GM18507 (cell line): ENCODE measurements around the gene PRMT1.

Experiments
- DNase-seq: peaks from one replicate; pipeline ENCODE4 v3.0.0; 2011; ENCODE audit warnings: low read depth; ENCODE audit not compliant: insufficient read length; ENCODE audit errors: extremely low spot score
- FAIRE-seq: peaks from 2 replicates; lab custom pipeline; 2011; peaks lifted over from hg19 to GRCh38; lab: Jason Lieb, UNC

The PRMT1 gene

DNA sequence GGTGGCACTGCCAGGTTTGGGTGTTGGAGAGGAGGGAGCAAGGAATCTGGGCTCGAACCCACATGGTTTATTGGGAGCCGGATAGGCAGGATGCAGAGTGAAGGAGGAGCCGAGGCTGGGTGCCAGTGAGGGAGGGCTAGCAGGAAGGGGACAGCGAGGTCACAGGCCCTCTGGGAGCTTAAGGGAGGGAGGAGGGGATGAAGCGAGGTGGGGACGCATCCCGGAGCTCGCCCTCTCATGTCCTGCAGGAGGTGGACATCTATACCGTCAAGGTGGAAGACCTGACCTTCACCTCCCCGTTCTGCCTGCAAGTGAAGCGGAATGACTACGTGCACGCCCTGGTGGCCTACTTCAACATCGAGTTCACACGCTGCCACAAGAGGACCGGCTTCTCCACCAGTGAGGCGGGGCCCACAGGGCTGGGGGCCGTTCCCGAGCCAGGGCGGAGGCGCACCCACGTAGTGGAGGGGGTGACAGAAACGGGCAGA lies 8.8 kb downstream of the PRMT1 start:
- FAIRE-seq (no peak), DNase-seq (no peak)

DNA sequence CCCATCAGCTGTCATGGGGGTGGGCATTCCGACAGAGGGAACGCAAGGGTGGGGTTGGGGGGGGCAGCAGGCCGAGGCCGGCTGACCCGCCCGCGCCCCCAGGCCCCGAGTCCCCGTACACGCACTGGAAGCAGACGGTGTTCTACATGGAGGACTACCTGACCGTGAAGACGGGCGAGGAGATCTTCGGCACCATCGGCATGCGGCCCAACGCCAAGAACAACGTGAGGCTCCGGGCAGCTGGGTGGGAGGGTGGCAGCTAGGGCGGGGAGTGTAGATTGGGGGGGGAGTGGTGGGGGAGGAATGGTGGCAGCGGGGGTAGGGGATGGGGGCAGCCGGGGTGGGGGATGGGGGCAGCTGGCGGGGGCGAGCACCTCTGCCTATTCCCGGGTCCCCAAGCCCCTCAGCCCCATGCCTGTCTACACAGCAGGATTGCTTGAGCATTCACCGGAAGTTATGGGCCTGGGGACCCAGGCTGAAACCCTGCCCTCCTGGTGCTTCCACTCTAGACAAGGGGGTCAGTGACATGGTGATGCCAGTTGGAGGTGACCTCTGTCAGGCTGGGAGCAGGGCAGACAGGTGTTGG lies 9.5 kb downstream of the PRMT1 start:
- DNase-seq (no peak), FAIRE-seq (no peak)

DNA sequence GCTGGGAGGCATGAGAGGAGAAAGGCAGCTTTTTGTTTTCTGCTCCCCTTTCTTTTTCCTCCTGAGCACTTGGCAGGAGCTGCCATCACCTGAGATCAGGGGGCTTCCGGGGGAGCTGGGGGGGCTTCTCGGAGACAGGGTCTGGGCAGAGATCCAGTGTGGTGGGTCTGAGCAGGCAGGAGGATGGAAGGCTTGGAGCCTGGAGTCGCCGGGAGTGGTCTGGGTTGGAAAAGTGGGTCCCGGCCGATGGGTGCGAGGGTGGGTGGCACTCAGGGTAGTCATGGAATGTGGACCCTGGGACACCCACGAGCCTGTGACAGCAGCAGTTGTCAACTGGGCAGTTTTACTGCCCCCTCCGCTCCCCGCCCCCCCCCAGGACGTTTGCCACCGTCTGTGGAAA lies 10.1 kb downstream of the PRMT1 start:
- DNase-seq (no peak), FAIRE-seq (no peak)

DNA sequence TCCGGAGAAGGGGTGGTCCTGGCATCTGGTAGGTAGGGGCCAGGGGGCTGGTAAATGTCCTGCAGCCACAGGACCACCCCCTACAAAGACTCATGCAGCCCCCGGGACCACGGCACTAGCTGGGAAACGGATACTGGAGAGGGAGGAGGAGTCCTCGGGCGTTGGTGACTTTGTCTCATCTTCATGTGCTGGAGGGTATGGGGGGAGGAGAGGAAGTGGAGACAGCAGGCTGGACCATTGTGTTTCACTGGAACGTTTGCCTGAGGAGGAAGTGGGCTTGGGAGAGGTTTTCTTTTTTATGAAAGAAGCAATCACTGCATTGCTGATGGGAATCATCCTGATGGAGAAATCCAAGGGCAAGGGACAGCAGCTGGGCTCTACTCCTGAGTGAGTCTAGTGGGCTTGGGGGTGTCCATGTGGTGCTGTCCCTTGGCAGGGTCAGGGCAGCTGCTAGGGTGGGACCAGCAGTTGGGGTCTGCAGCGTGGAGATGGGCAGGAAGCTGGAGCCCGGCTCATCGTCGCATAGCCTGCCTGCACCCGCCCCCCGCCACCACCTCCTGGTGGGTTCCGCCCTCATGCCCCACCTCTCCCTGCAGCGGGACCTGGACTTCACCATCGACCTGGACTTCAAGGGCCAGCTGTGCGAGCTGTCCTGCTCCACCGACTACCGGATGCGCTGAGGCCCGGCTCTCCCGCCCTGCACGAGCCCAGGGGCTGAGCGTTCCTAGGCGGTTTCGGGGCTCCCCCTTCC lies 10.7 kb downstream of the PRMT1 start:
- DNase-seq = no peak
- FAIRE-seq = no peak

DNA sequence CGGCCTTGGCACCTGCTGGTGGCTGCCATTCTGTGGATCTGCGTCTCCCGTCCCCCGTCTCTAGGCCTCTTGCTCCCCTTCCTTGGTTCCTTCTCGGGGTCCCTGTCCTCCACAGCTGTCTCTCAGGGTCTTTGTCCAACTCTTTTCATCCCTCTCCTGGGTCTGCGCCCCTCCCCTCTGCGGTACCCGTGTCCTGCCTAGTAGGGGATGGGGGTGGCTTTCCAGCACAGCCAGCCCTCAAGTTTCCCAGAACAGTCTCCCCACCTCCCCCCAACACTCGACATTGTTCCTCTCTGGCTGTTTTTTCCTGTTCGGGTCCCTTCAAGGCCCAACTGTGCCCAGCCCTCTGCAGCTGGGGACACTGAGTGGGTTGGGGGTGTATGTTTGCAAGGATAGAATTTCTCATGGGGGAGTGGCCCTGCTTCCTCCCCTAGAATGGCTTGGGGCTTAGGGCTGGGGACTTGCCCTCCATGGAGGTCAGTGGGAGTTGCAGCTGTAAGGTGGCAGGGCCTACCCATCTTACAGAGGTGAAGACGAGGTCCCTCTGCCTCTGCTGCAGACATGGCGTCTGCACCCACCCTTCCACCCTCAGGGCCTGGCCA lies 11.6 kb downstream of the PRMT1 start:
- DNase-seq = no peak
- FAIRE-seq = no peak

DNA sequence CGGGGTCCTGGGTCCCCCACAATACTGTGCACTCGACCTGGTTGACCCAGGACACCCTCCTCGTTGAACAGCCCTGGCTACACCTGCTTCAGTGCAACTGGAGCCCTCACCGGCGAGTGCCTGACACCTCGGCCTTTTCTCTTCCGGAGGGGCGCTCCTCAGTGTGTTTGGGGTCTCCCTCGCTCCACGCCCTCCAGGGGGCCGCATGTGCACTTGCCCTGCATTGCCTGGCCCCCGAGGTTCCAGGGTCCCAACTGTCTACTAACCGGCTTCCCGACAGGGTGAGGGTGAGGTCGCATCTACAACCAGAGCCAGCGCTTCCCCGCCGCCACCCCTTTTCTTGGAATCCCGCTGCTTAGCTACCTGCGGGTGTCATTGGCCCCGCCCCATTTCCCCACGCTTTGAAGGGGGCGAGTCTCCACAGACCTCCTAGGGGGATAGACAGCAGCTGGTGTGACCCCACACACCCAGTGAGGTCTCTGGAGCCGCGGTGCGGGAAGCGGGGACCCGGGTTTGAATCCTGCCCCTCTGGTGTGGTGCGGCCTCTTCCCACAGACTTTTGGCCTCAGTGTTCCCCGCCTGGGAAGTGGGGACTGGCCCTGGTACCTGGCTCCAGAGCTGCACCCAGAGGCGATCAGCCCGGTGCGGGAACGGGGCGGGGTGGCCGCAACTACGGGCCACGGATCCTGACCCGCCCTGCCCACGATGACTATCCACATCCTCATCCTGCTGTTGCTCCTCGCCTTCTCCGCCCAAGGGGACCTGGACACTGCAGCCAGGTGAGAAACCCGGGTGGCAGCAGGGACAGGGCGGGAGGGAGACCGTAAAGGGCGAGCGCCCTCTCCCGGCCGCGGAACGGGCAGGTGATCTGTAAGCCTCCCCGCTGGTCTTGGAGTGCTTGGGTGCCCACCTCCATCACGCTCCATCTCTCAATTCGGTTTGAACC lies 12.3 kb downstream of the PRMT1 start, which contains the start of gene ADM5:
ADM5 (plus strand) TSS at position 462 of the 946 bp plus-strand sequence; CDS start at position 706, 244 bp downstream.
- DNase-seq (no peak), FAIRE-seq (no peak)

DNA sequence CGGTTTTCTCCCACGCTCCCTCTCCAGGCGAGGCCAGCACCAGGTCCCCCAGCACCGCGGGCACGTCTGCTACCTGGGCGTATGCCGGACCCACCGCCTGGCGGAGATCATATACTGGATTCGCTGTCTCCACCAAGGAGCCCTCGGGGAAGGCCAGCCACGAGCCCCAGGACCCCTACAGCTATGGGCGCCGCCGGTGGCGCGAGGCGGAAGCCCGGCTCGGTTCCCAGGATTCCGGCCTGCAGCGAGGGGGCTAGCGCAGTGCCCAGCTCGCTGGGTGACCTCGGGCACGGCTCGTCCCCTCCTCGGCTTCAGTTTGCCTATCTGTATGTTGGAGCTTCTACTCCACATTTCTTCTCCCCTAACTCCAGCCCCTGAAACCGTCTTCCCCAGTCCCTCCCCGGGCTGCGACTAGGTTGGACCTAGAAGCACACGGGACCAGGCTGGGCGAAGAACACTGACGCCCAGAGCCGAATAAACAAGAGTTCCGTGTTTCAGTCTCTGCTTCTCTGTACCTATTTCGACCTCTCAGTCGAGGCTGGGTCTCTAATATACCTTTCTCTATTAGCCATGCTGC lies 13.1 kb downstream of the PRMT1 start:
- DNase-seq = no peak
- no peak for FAIRE-seq

DNA sequence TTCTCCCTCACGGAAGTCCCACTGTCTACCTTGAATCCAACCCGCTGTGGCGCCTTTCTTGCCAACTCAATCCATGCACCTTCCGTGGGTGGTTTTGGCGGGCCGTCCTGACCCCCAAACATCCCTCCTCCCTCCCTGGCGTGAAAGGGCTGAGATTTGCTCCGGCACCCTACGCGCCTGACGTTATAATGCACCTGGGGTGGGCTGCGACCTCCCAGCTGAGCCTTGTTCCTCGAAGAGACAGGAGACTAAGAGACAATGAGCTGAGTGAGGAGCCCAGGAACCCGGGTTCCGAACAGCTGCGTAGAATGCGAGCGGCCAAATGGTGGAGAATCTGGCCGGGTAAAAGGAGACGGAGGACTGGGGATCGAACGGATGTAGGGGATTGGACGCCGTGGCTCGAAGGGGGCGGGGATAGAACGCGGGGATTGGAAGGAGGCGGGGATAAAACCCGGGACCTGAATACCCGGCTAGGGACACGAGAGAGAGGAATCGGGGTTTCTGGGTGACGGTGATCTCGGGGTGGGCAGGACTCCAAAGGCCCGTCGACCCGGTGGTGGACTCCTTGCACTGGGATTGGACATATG lies 13.7 kb downstream of the PRMT1 start, which contains the start of gene CPT1C:
CPT1C (plus strand) TSS at position 461 of the 587 bp plus-strand sequence. CDS start 1,137 bp downstream, outside the sequence.
- FAIRE-seq (peak; percentile 9), DNase-seq (no peak)

DNA sequence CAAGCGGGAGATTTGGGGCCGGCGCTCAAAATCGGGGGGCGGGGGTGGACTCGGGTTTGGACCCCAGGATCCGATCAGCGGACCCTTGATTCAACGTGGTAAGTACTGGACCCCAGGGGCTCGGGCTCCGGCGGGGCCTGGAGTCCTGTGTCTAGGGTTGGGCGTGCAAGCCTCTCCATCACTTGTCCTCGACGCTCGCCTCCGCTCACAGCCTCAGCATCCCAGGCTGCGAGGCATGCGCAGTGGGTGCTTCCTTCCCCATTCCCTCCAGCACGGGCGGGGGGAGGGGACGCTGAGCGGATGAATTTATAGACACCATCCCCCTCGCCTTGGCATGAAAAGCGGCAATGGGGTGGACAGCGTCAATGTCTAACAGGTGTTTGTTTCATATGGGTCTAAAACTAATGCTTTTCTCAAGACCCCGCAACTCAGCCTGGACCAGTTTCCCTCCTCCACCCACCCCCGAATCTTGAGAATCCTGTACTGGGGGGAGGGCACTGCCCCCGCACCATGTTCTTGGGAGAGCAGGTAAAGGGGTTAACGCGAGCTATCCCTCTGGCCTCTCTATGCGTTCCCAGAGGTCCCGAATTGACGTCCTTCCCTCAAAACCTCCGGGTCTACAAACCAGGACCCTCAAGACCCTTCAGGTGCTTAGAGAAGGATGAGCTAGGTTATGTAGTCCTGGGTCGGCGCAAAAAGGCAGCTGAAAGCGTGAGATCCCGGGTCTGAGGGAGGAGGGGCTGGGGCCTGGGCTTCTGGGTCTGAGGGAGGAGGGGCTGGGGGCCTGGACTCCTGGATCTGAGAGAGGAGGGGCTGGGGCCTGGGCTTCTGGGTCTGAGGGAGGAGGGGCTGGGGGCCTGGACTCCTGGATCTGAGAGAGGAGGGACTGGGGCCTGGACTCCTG lies 14.4 kb downstream of the PRMT1 start:
- FAIRE-seq = peak; percentile 26
- no peak for DNase-seq

DNA sequence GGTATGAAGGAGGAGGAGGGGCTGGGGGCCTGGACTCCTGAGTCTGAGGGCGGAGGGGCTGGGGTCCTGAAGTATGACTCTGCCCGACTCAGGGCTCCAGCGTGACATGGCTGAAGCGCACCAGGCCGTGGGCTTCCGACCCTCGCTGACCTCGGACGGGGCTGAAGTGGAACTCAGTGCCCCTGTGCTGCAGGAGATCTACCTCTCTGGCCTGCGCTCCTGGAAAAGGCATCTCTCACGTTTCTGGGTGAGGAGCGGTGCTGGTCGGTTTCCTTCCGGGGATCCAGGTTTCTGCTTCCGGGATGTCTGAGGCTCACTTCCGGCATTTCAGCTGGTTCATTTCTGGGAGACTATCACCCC lies 15.1 kb downstream of the PRMT1 start:
- no peak for DNase-seq
- no peak for FAIRE-seq

DNA sequence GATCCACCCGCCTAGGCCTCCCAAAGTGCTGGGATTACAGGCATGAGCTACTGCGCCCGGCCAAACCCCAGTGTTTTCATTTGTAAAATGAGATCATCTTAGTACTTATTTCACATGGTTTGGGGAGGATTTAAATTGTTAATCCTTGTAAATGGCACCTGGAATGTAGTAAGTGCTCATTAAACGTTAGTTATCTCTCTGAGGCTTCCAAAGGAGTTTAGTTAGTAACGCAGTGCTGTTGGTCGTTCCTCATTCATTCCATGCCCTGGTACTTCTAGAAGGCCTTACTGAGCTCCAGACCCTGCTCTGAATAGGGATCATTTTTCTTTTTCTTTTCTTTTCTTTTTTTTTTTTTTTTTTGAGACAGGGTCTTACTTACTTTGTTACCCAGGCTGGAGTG lies 19.0 kb downstream of the PRMT1 start:
- no peak for FAIRE-seq

DNA sequence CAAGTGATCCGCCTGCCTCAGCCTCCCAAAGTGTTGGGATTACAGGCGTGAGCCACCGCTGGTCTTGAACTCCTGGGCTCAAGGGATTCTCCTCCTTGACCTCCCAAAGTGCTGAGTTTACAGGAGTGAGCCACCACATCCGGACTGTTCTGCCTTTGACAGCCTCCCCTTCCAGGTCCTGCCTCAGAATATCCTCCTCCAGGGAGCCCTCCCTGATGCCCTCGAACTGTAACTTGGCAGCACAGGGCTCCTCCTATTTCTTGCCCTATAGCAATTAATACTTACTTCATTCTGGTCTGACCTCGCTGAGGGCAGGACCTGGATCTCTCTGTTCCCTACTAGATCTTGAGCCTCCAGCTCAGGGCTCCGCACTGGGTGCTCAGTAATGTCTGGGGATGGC lies 19.8 kb downstream of the PRMT1 start:
- no peak for FAIRE-seq
- DNase-seq = no peak

More for the DNA sequence above, 19.0 kb downstream of the PRMT1 start:
- DNase-seq = no peak

DNA sequence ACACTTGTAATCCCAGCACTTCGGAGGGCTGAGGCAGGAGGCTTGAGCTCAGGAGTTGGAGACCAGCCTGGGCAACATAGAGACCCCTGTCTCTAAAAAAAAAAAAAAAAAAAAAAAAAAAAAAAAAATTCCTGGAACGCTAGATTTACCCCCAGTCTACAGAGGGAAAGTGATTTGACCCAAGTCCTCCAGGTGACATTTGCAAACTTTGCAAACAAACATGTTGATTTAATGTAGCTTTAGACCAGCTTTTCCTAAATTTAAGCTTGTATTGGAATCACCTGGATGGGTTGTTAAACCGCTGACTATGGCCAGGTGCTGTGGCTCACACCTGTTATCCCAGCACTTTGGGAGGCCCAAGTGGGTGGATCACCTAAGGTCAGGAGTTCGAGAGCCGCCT lies 22.3 kb downstream of the PRMT1 start:
- FAIRE-seq (no peak), DNase-seq (no peak)

DNA sequence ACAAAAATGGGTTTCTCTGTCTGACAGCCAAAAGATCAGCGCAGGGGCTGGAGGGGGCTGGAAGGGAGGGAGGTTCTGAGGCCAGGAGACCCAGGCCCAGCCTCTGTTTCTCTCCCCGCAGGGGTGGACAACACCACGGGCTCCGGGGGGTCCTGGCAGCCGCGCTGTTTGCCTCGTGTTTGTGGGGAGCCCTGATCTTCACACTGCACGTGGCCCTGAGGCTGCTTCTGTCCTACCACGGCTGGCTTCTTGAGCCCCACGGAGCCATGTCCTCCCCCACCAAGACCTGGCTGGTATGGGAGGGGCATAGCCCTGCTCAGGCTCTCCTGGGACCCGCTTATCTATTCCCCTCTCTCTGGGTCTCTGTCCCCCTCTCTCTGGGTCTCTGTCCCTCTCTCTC lies 23.5 kb downstream of the PRMT1 start:
- DNase-seq (no peak), FAIRE-seq (no peak)

DNA sequence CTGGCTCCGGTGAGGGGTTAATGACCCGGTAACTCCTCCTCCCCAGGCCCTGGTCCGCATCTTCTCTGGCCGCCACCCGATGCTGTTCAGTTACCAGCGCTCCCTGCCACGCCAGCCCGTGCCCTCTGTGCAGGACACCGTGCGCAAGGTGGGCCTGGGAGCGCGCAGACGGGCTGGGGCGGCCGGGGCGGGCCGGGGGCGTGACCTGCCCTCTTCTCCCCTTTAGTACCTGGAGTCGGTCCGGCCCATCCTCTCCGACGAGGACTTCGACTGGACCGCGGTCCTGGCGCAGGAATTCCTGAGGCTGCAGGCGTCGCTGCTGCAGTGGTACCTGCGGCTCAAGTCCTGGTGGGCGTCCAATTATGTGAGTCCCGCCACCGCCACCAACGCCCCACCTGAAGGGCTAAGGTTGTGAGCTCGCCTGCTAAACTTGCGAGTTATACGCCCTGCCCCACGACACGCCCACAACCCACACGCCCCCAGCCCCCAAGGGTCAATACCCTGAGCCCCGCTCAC lies 24.3 kb downstream of the PRMT1 start:
- no peak for DNase-seq
- no peak for FAIRE-seq

DNA sequence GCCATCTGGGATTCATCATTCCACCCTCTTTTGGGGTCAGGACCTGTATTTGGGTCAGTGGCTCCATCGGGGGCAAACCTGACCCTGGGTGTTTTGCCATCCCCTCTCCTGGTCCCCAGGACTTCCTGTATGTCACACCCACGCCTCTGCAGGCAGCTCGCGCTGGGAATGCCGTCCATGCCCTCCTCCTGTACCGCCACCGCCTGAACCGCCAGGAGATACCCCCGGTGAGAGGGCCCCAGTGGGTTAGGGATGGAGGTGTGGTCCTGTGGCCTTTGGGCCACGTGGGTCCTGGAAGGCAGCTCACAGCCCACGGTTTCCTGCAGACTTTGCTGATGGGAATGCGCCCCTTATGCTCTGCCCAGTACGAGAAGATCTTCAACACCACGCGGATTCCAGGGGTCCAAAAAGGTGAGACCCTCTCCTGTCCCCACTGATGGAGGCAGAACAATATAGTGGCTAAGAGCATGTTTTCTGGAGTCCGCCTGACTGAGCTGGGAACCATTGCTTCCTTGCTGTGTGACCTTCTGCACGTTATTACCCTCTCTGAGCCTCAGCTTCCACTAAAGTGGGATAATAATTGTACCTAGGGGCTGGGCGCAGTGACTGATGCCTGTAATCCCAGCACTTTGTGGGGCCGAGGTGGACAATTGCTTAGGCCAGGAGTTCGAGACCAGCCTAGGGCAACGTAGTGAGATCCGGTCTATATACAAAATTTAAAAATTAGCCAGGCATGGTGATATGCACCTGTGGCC lies 28.0 kb downstream of the PRMT1 start:
- no peak for FAIRE-seq
- DNase-seq = no peak

DNA sequence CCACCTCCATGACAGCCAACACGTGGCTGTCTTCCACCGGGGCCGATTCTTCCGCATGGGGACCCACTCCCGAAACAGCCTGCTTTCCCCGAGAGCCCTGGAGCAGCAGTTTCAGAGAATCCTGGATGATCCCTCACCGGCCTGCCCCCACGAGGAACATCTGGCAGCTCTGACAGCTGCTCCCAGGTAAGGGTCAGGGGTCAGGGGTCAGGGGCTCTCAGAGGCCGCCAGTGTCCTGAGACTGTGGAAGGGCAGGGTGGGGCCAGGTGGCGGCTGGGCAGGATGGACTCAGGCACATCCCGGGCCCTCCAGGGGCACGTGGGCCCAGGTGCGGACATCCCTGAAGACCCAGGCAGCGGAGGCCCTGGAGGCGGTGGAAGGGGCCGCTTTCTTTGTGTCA lies 28.8 kb downstream of the PRMT1 start:
- no peak for DNase-seq
- FAIRE-seq = no peak
